Panc1 (cell line): ENCODE results near the gene NSD1. TPM values are rescaled to one million over a fixed set of nuclear protein-coding genes. Genes with fewer than 3 reads are reported as not detected.

ENCODE experiments used
- ATAC-seq: fragments of 200-7000 bp; cut with Tn5 transposase; 2 replicates; pipeline ENCODE4 v1.9.1; 2020; ENCODE audit warnings: mild to moderate bottlenecking, moderate library complexity
- BruUV-seq: library from RNA; stranded (reverse); fragments of 400-500 nt; replicated peaks from 2 replicates; lab custom pipeline; 2021; lab: Mats Ljungman, UMichigan
- CTCF ChIA-PET: fragments of 300-600 bp; sonication (Branson Sonifier 250); formaldehyde crosslinking; loops from one replicate; lab custom pipeline; 2022; ENCODE audit warnings: antibody characterized with exemption; lab: Charles Lee
- POLR2A ChIA-PET: fragments of 300-600 bp; sonication (Branson Sonifier 250); formaldehyde crosslinking; loops from one replicate; lab custom pipeline; 2022; ENCODE audit warnings: antibody characterized with exemption; lab: Charles Lee
- DNase-seq: peaks from one replicate; pipeline ENCODE4 v3.0.0-alpha.2; 2010; ENCODE audit warnings: low read depth, low spot score
- H3K27ac ChIP-seq: 2 replicates; pipeline ENCODE4 v1.5.1; 2011; ENCODE audit warnings: mild to moderate bottlenecking, low read length, inconsistent platforms
- H3K27me3 ChIP-seq: fragments of 200-500 bp; sonication (Bioruptor generic); 2 replicates; pipeline ENCODE4 v1.6.0; 2014; ENCODE audit warnings: low read length, inconsistent platforms; ENCODE audit not compliant: control insufficient read depth, insufficient read depth
- H3K36me3 ChIP-seq: fragments of 200-500 bp; sonication (Bioruptor generic); 2 replicates; pipeline ENCODE4 v1.5.1; 2014; ENCODE audit warnings: inconsistent platforms, mild to moderate bottlenecking, low read length, moderate library complexity; ENCODE audit not compliant: control insufficient read depth, insufficient read depth
- H3K4me1 ChIP-seq: 2 replicates; pipeline ENCODE4 v1.5.1; 2011; ENCODE audit warnings: inconsistent platforms, mild to moderate bottlenecking, low read length, moderate library complexity; ENCODE audit not compliant: control insufficient read depth, insufficient read depth
- H3K4me3 ChIP-seq, 2 experiments: 2 replicates each; pipeline ENCODE4 v1.5.1; 2011 to 2012; ENCODE audit warnings: low read depth in 2 of 2, low read length in 2 of 2, mild to moderate bottlenecking in 2 of 2, inconsistent platforms in 1 of 2, moderate library complexity in 1 of 2
- H3K9me3 ChIP-seq: fragments of 200-500 bp; sonication (Bioruptor generic); 2 replicates; pipeline ENCODE4 v1.5.1; 2014; ENCODE audit warnings: low read depth, mild to moderate bottlenecking, inconsistent platforms, low read length, moderate library complexity; ENCODE audit not compliant: control insufficient read depth, insufficient read depth
- CTCF ChIP-seq: fragments of 450-650 bp; IDR thresholded peaks from 2 replicates; pipeline ENCODE4 v1.5.1; 2017; ENCODE audit warnings: mild to moderate bottlenecking
- POLR2AphosphoS5 ChIP-seq: IDR thresholded peaks from 2 replicates; pipeline ENCODE4 v1.6.1; 2012; ENCODE audit warnings: mild to moderate bottlenecking, low read depth, low read length, moderate library complexity
- SIN3A ChIP-seq: IDR thresholded peaks from 2 replicates; pipeline ENCODE4 v1.6.1; 2012; ENCODE audit warnings: low read depth, mild to moderate bottlenecking, low read length, moderate library complexity, borderline replicate concordance; ENCODE audit not compliant: insufficient read depth
- TCF7L2 ChIP-seq: IDR thresholded peaks from 2 replicates; pipeline ENCODE4 v1.6.1; 2011; ENCODE audit warnings: mild to moderate bottlenecking, low read depth, low read length, inconsistent platforms
- in situ Hi-C: cut with HindIII; loops from 2 replicates; pipeline ENCODE4 v1.10.0; 2016; ENCODE audit warnings: low sequenced_read_pairs, low pct_unique_long_range_greater_than_20kb
- intact Hi-C: fragments of 100-400 bp; cut with micrococcal nuclease; formaldehyde crosslinking; loops from one replicate; pipeline ENCODE4 v1.10.0; 2022; ENCODE audit not compliant: unreplicated experiment
- total RNA-seq: library from RNA; stranded (reverse); gene quantifications from one replicate; pipeline ENCODE4 v1.2.1, GENCODE V29; 2021; ENCODE audit not compliant: unreplicated experiment
- TF ChIP-seq, protein P1 (sequence below), 2 experiments: IDR thresholded peaks; 2 replicates each; pipeline ENCODE4 v1.6.1; 2011 to 2012; ENCODE audit warnings: low read depth in 2 of 2, control low read depth in 1 of 2, low read length in 1 of 2, mild to moderate bottlenecking in 1 of 2, moderate library complexity in 1 of 2; ENCODE audit not compliant: insufficient read depth in 1 of 2

The NSD1 gene
- total RNA-seq, 1 experiment from 2014 or later = 58.7 TPM

DNA sequence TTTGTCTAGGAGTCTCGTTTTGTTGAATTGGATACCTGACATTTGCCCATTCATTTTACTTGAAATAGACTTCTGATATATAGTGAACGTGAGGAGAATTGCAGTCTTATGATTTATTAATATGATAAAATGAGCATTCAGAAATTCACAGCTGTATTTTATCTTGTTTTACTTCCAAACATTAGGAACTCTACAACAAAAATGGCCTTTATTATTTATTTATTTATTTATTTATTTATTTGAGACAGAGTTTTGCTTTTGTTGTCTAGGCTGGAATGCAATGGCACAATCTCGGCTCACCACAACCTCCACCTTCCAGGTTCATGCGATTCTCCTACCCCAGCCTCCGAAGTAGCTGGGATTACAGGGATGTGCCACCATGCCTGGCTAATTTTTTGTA is 108.7 kb downstream of the NSD1 start:
- Histone ChIP-seq H3K27ac (no peak overlapping the region), H3K4me3 (no peak overlapping the region), H3K4me1 (no peaks in the 10 kb centered on the region), H3K27me3 (no peaks in the 10 kb centered on the region), H3K9me3 (no peaks in the 10 kb centered on the region), H3K36me3 (peaks cover 13% of the 10 kb centered on the region)
- DNase-seq = no peak
- POLR2A ChIA-PET = no interaction called here
- CTCF ChIA-PET = no interaction called here
- no peak for TF ChIP-seq CTCF
- TF ChIP-seq SIN3A = no peak
- TF ChIP-seq, protein P1, sequence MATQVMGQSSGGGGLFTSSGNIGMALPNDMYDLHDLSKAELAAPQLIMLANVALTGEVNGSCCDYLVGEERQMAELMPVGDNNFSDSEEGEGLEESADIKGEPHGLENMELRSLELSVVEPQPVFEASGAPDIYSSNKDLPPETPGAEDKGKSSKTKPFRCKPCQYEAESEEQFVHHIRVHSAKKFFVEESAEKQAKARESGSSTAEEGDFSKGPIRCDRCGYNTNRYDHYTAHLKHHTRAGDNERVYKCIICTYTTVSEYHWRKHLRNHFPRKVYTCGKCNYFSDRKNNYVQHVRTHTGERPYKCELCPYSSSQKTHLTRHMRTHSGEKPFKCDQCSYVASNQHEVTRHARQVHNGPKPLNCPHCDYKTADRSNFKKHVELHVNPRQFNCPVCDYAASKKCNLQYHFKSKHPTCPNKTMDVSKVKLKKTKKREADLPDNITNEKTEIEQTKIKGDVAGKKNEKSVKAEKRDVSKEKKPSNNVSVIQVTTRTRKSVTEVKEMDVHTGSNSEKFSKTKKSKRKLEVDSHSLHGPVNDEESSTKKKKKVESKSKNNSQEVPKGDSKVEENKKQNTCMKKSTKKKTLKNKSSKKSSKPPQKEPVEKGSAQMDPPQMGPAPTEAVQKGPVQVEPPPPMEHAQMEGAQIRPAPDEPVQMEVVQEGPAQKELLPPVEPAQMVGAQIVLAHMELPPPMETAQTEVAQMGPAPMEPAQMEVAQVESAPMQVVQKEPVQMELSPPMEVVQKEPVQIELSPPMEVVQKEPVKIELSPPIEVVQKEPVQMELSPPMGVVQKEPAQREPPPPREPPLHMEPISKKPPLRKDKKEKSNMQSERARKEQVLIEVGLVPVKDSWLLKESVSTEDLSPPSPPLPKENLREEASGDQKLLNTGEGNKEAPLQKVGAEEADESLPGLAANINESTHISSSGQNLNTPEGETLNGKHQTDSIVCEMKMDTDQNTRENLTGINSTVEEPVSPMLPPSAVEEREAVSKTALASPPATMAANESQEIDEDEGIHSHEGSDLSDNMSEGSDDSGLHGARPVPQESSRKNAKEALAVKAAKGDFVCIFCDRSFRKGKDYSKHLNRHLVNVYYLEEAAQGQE (IDR thresholded peaks at IDR 0.05; ENCODE audit: insufficient read depth in 1 of 2, low read depth in 2 of 2, low read length in 1 of 2) = no peak
- TF ChIP-seq TCF7L2 = no peak
- TF ChIP-seq POLR2AphosphoS5 = no peak
- ATAC-seq = no peak
- BruUV-seq = no TSS peak
- in situ Hi-C loops = no loop called here
- intact Hi-C loops = no loop called here

DNA sequence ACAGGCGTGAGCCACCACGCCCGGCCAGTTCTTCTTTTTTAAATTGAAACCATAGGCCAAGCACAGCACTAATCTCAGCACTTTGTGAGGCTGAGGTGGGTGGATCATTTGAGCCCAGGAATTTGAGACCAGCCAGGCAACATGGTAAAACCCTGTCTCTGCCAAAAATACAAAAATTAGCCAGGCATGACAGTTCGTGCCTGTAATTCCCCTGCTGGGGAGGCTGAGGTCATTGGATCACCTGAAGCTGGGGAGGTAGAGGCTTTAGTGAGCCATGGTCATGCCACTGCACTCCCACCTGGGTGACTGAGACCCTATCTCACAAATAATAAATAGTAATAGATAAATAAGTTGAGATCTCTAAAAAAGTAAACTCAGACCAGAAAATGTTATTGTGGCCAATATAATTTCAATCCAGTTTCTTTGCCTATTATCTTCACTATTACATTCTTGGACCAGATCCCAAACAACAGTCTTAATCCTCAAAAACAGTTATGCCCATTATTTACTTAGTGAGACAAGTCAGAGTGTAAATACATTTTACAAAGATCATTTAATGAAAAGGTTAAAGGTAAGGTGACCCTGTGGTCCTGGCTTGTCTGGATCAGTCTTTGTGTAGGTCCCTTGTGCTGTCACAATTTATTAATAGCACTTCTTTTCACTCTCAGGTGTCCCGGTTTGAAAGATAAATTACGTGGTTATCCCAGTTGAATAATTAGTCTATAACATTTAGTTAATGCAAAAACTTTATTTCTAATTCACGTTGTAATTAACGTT is 116.4 kb downstream of the NSD1 start:
- ChIA-PET CTCF (interaction anchor here (0.8 kb wide), 1 partner anchor 126 kb away, joined by 5 read pairs; no protein-coding TSS in a partner anchor), POLR2A (no interaction called here)
- no TSS peak for BruUV-seq
- in situ Hi-C loops (no loop called here), intact Hi-C loops (no loop called here)
- Histone ChIP-seq H3K4me3 (no peak overlapping the region), H3K27me3 (no peaks in the 10 kb centered on the region), H3K4me1 (no peaks in the 10 kb centered on the region), H3K27ac (no peak overlapping the region), H3K9me3 (no peaks in the 10 kb centered on the region), H3K36me3 (peaks cover 12% of the 10 kb centered on the region; the same call in 1 of the 2 replicates)
- TF ChIP-seq SIN3A (no peak), POLR2AphosphoS5 (no peak), CTCF (no peak), TCF7L2 (no peak)
- TF ChIP-seq, protein P1 (IDR thresholded peaks at IDR 0.05; ENCODE audit: insufficient read depth in 1 of 2, low read depth in 2 of 2, low read length in 1 of 2) = no peak
- ATAC-seq (no peak), DNase-seq (no peak)
